SK-N-SH (cell line): ENCODE results near the gene GAS2L2. TPM values are rescaled to one million over a fixed set of nuclear protein-coding genes. Genes with fewer than 3 reads are reported as not detected.

Source experiments
- CTCF ChIA-PET: fragments of 300-600, 350-600 bp; formaldehyde crosslinking; extraction: SDS; loops from one replicate; lab custom pipeline; 2021; lab: Yijun Ruan, JAX
- POLR2A ChIA-PET: fragments of 350-600 bp; sonication (Branson Sonifier 250); formaldehyde crosslinking; extraction: SDS; loops from one replicate; lab custom pipeline; 2020; ENCODE audit warnings: antibody characterized with exemption, inconsistent platforms; lab: Yijun Ruan, JAX
- DNase-seq: peaks from one replicate; pipeline ENCODE4 v3.0.0; 2012
- H2AFZ ChIP-seq: fragments of 200-600 bp; sonication (generic); 2 replicates; pipeline ENCODE4 v1.8.1; 2016; ENCODE audit warnings: antibody characterized with exemption, mild to moderate bottlenecking, low read depth
- H3F3A ChIP-seq: fragments of 200-600 bp; sonication (generic); replicated peaks from 2 replicates; pipeline ENCODE3; 2016; ENCODE audit warnings: antibody characterized with exemption, mild to moderate bottlenecking; ENCODE audit not compliant: insufficient read depth
- H3K27ac ChIP-seq, 2 experiments: fragments of 200-500 bp in 1 of 2; fragments of 200-600 bp in 1 of 2; sonication (Bioruptor generic) in 1 of 2; sonication (generic), shearing (Covaris generic) in 1 of 2; 2 replicates each; pipeline versions ENCODE4 v1.5.1 to v1.6.1; 2014 to 2016; ENCODE audit warnings: low read depth in 2 of 2, inconsistent platforms in 1 of 2, low read length in 1 of 2, mild to moderate bottlenecking in 1 of 2, mixed read lengths in 1 of 2
- H3K27me3 ChIP-seq: fragments of 200-600 bp; sonication (generic), shearing (Covaris generic); 2 replicates; pipeline ENCODE4 v1.6.1; 2016; ENCODE audit warnings: mixed run types; ENCODE audit not compliant: insufficient read depth
- H3K36me3 ChIP-seq, 2 experiments: fragments of 200-500 bp in 1 of 2; fragments of 200-600 bp in 1 of 2; sonication (Bioruptor generic) in 1 of 2; sonication (generic) in 1 of 2; replicated peaks in 1 of 2; 2 replicates each; pipeline versions ENCODE3 to v1.5.1; 2014 to 2016; ENCODE audit warnings: low read length in 1 of 2, mild to moderate bottlenecking in 1 of 2; ENCODE audit not compliant: insufficient read depth in 2 of 2, control insufficient read depth in 1 of 2
- H3K4me1 ChIP-seq, 2 experiments: fragments of 200-500 bp in 1 of 2; fragments of 200-600 bp in 1 of 2; sonication (Bioruptor generic) in 1 of 2; sonication (generic), shearing (Covaris generic) in 1 of 2; 2 replicates each; pipeline versions ENCODE4 v1.5.1 to v1.6.1; 2014 to 2016; ENCODE audit warnings: low read depth in 1 of 2, low read length in 1 of 2, mixed run types in 1 of 2; ENCODE audit not compliant: insufficient read depth in 2 of 2, control insufficient read depth in 1 of 2
- H3K4me2 ChIP-seq: fragments of 200-600 bp; sonication (generic), shearing (Covaris generic); 2 replicates; pipeline ENCODE4 v1.6.1; 2017; ENCODE audit warnings: mixed run types
- H3K4me3 ChIP-seq, 2 experiments: fragments of 200-500 bp in 1 of 2; fragments of 200-600 bp in 1 of 2; sonication (Bioruptor generic) in 1 of 2; sonication (generic), shearing (Covaris generic) in 1 of 2; 2 replicates each; pipeline versions ENCODE4 v1.5.1 to v1.8.1; 2014 to 2016; ENCODE audit warnings: low read depth in 2 of 2, inconsistent platforms in 1 of 2, low read length in 1 of 2, mild to moderate bottlenecking in 1 of 2, mixed read lengths in 1 of 2, moderate library complexity in 1 of 2
- H3K79me2 ChIP-seq: fragments of 200-600 bp; sonication (generic); 2 replicates; pipeline ENCODE4 v1.8.1; 2017; ENCODE audit warnings: mild to moderate bottlenecking; ENCODE audit not compliant: insufficient read depth
- H3K9ac ChIP-seq: fragments of 200-600 bp; sonication (generic); 2 replicates; pipeline ENCODE4 v1.6.1; 2017; ENCODE audit warnings: mixed run types
- H3K9me2 ChIP-seq: fragments of 200-600 bp; sonication (generic); 2 replicates; pipeline ENCODE4 v1.6.1; 2017; ENCODE audit warnings: mixed run types
- H3K9me3 ChIP-seq: fragments of 200-600 bp; sonication (generic); 2 replicates; pipeline ENCODE4 v1.6.1; 2017; ENCODE audit warnings: mixed run types, mild to moderate bottlenecking, moderate library complexity
- H4K20me1 ChIP-seq: fragments of 200-600 bp; sonication (generic); 2 replicates; pipeline ENCODE4 v1.6.1; 2017; ENCODE audit warnings: mild to moderate bottlenecking, mixed run types; ENCODE audit not compliant: insufficient read depth
- ELF1 ChIP-seq: IDR thresholded peaks from 2 replicates; pipeline ENCODE4 v1.4.0; 2012
- EP300 ChIP-seq, 2 experiments: IDR thresholded peaks; 2 replicates each; pipeline versions ENCODE4 v1.4.0 to v1.6.1; 2012; ENCODE audit warnings: borderline replicate concordance in 1 of 2, low read depth in 1 of 2, low read length in 1 of 2
- FOXJ3 ChIP-seq: sonication (generic); formaldehyde crosslinking; IDR thresholded peaks from 2 replicates; pipeline ENCODE4 v1.5.1; 2020; ENCODE audit warnings: mild to moderate bottlenecking, missing genetic modification reagents
- GATA2 ChIP-seq: sonication (generic); formaldehyde crosslinking; IDR thresholded peaks from 2 replicates; pipeline ENCODE4 v1.5.0; 2020; ENCODE audit warnings: mild to moderate bottlenecking, missing genetic modification reagents
- MEF2A ChIP-seq: IDR thresholded peaks from 2 replicates; pipeline ENCODE4 v1.4.0; 2012; ENCODE audit warnings: low read depth, borderline replicate concordance
- REST ChIP-seq: IDR thresholded peaks from 2 replicates; pipeline ENCODE4 v1.6.1; 2012; ENCODE audit warnings: mild to moderate bottlenecking, low read depth, low read length, moderate library complexity
- RFX5 ChIP-seq: IDR thresholded peaks from 2 replicates; pipeline ENCODE4 v1.6.1; 2012; ENCODE audit warnings: mild to moderate bottlenecking, improper control_type of control experiment, low read length
- TEAD4 ChIP-seq: IDR thresholded peaks from 2 replicates; pipeline ENCODE4 v1.4.0; 2012; ENCODE audit warnings: mild to moderate bottlenecking, borderline replicate concordance; ENCODE audit not compliant: insufficient read depth
- USF1 ChIP-seq: IDR thresholded peaks from 2 replicates; pipeline ENCODE4 v1.4.0; 2012; ENCODE audit warnings: low read depth, borderline replicate concordance
- ZBTB33 ChIP-seq: IDR thresholded peaks from 2 replicates; pipeline ENCODE4 v1.4.0; 2012; ENCODE audit warnings: low read depth, borderline replicate concordance
- WGBS: methylation state at CpG from one replicate; pipeline ENCODE4 v1.1.6; 2017; ENCODE audit warnings: low lambda C conversion rate; 5-methylcytosine and 5-hydroxymethylcytosine counted together
- polyA plus RNA-seq, 3 experiments: library from polyadenylated mRNA; depleted of rRNA; stranded (reverse); fragments of >200 nt; gene quantifications; 2 replicates each; pipeline ENCODE4 v1.2.3, GENCODE V29; 2012

The GAS2L2 gene
- polyA plus RNA-seq, 1 of the 3 experiments (the other 2 are of a cell fraction) = not detected

GRCh38 chr17:35716173-35716572 is 36.9 kb downstream of the GAS2L2 start:
- ChIA-PET POLR2A (interaction anchor here (0.7 kb wide), 1 partner anchor 37 kb away, joined by 3 read pairs; the partner anchor contains the start of gene GAS2L2), CTCF (interaction anchor here (0.9 to 4.8 kb wide), 2 partner anchors 31 to 48 kb away, joined by 7 to 28 read pairs; no protein-coding TSS in a partner anchor)
- TF ChIP-seq USF1 = no peak
- no peak for TF ChIP-seq FOXJ3 (CRISPR knock-in tag)
- TF ChIP-seq EP300 (IDR thresholded peaks at IDR 0.05; ENCODE audit: borderline replicate concordance in 1 of 2, low read depth in 1 of 2, low read length in 1 of 2) = no peak
- TF ChIP-seq REST = no peak
- TF ChIP-seq ELF1 = no peak
- no peak for TF ChIP-seq GATA2 (CRISPR knock-in tag)
- no peak for TF ChIP-seq TEAD4
- no peak for TF ChIP-seq MEF2A
- TF ChIP-seq ZBTB33 = no peak
- TF ChIP-seq RFX5 = no peak

More at GRCh38 chr17:35716173-35716572, 36.9 kb downstream of the GAS2L2 start:
- Histone ChIP-seq H3K4me2 (no peak overlapping the region), H3F3A (peaks cover 20% of the 10 kb centered on the region), H3K79me2 (peaks cover 5% of the 10 kb centered on the region; the same call in 1 of the 2 replicates), H3K4me3 (no peak overlapping the region), H3K9ac (no peak overlapping the region), H4K20me1 (0 out of 2 replicates have a peak, but pooled peaks cover 8% of the 10 kb centered on the region), H3K9me2 (no peaks in the 10 kb centered on the region), H3K9me3 (no peaks in the 10 kb centered on the region), H3K27ac (no peak overlapping the region), H3K27me3 (no peaks in the 10 kb centered on the region), H3K4me1 (peaks cover 25 to 37% of the 10 kb centered on the region in 2 experiments), H3K36me3 (peaks cover 40 to 54% of the 10 kb centered on the region in 2 experiments), H2AFZ (no peak overlapping the region)
- WGBS = 91% methylated on average over 3 of the region's 3 CpGs
- no peak for DNase-seq
